RPMI7951 (cell line): ENCODE results near the gene CHID1. TPM values are rescaled to one million over a fixed set of nuclear protein-coding genes. Genes with fewer than 3 reads are reported as not detected.
A peak's percentile ranks its signal among the peaks of the same experiment; 100 is the strongest.

Experiments
- DNase-seq: peaks from one replicate; pipeline ENCODE4 v3.0.0-alpha.2; 2012; ENCODE audit warnings: low read depth
- total RNA-seq: library from RNA; depleted of rRNA; stranded (reverse); fragments of >200 nt; shearing (Covaris generic); gene quantifications from 2 replicates; pipeline ENCODE4 v1.2.3, GENCODE V29; 2014

CHID1 gene
- total RNA-seq, 1 experiment from 2014 or later = 41.2 TPM

- no peak for DNase-seq
Measured at GRCh38 chr11:910044-910588, 494 bp downstream of the CHID1 start.

- DNase-seq = no peak
Measured at GRCh38 chr11:909406-909805, 1.2 kb downstream of the CHID1 start.

GRCh38 chr11:908273-908672, 2.3 kb downstream of the CHID1 start:
- DNase-seq = peak; percentile 50

- DNase-seq = no peak
Measured at GRCh38 chr11:907668-908067, 2.9 kb downstream of the CHID1 start.

GRCh38 chr11:905952-906351, 4.7 kb downstream of the CHID1 start:
- DNase-seq = no peak

- DNase-seq = no peak
Measured at GRCh38 chr11:904380-904779, 6.2 kb downstream of the CHID1 start.

- no peak for DNase-seq
Measured at GRCh38 chr11:901452-902061, 9.1 kb downstream of the CHID1 start.

- DNase-seq = no peak
Measured at GRCh38 chr11:900545-900944, 10.1 kb downstream of the CHID1 start.

GRCh38 chr11:899724-900123, 10.9 kb downstream of the CHID1 start:
- no peak for DNase-seq

GRCh38 chr11:898540-899190, 11.9 kb downstream of the CHID1 start:
- DNase-seq = no peak

- no peak for DNase-seq
Measured at GRCh38 chr11:898143-898511, 12.5 kb downstream of the CHID1 start.

- no peak for DNase-seq
Measured at GRCh38 chr11:897253-898142, 13.1 kb downstream of the CHID1 start.

- no peak for DNase-seq
Measured at GRCh38 chr11:895331-896110, 15.1 kb downstream of the CHID1 start.

GRCh38 chr11:894575-895201, 15.9 kb downstream of the CHID1 start:
- no peak for DNase-seq

GRCh38 chr11:893008-893654, 17.5 kb downstream of the CHID1 start:
- no peak for DNase-seq

- no peak for DNase-seq
Measured at GRCh38 chr11:890794-891540, 19.6 kb downstream of the CHID1 start.

GRCh38 chr11:889687-890475, 20.7 kb downstream of the CHID1 start:
- no peak for DNase-seq

GRCh38 chr11:889257-889656, 21.4 kb downstream of the CHID1 start:
- DNase-seq = no peak
